GM19238 (cell line): ENCODE measurements around the gene C2orf92.
A peak's percentile ranks its signal among the peaks of the same experiment; 100 is the strongest.

Source experiments
- DNase-seq: peaks from one replicate; pipeline ENCODE4 v3.0.0; 2011; ENCODE audit warnings: low spot score; ENCODE audit not compliant: insufficient read length

Gene C2orf92

GRCh38 chr2:97728091-97728731 lies 58.7 kb downstream of the C2orf92 start:
- DNase-seq: no peak

- DNase-seq: no peak
These were observed 60.7 kb downstream of the C2orf92 start for GRCh38 chr2:97730245-97730644.

GRCh38 chr2:97731274-97732020 lies 61.9 kb downstream of the C2orf92 start:
- DNase-seq: no peak

GRCh38 chr2:97732436-97733340 lies 63.2 kb downstream of the C2orf92 start:
- no peak for DNase-seq

- DNase-seq: no peak
These were observed 64.0 kb downstream of the C2orf92 start for GRCh38 chr2:97733341-97734035.

- no peak for DNase-seq
These were observed 64.8 kb downstream of the C2orf92 start for GRCh38 chr2:97734061-97735051.

GRCh38 chr2:97735161-97735561 lies 65.6 kb downstream of the C2orf92 start:
- no peak for DNase-seq

- no peak for DNase-seq
These were observed 66.7 kb downstream of the C2orf92 start for GRCh38 chr2:97736185-97736584.

- DNase-seq: no peak
These were observed 67.3 kb downstream of the C2orf92 start for GRCh38 chr2:97736608-97737330.

GRCh38 chr2:97737421-97738178 lies 68.1 kb downstream of the C2orf92 start:
- no peak for DNase-seq

GRCh38 chr2:97738179-97739019 lies 68.9 kb downstream of the C2orf92 start:
- no peak for DNase-seq

GRCh38 chr2:97739020-97739892 lies 69.7 kb downstream of the C2orf92 start:
- no peak for DNase-seq

GRCh38 chr2:97739893-97740245 lies 70.4 kb downstream of the C2orf92 start:
- no peak for DNase-seq

GRCh38 chr2:97740590-97741182 lies 71.2 kb downstream of the C2orf92 start:
- DNase-seq: peak; percentile 66

- no peak for DNase-seq
These were observed 71.7 kb downstream of the C2orf92 start for GRCh38 chr2:97741251-97741650.

GRCh38 chr2:97741686-97742085 lies 72.2 kb downstream of the C2orf92 start:
- DNase-seq: no peak
